Testis (tissue), 2 donors: ENCODE data around the gene MCTP1.

ENCODE experiments used
- CTCF ChIP-seq, 3 experiments: fragments of 450-650 bp in 2 of 3; fragments of 200-600 bp in 1 of 3; sonication (generic) in 1 of 3; IDR thresholded peaks; one replicate each; pipeline ENCODE4 v1.5.1; 2016 to 2019; ENCODE audit warnings: antibody characterized with exemption in 3 of 3, mild to moderate bottlenecking in 2 of 3, moderate library complexity in 1 of 3
- POLR2A ChIP-seq: fragments of 450-650 bp; IDR thresholded peaks from one replicate; pipeline ENCODE4 v1.6.1; 2017; ENCODE audit warnings: antibody characterized with exemption, mild to moderate bottlenecking, moderate library complexity

GRCh38 chr5:95223566-95224258 is 61.2 kb downstream of the MCTP1 start:
- TF ChIP-seq POLR2A (no peak), CTCF (IDR thresholded peaks at IDR 0.05) (no peak)
